GM12878 (cell line): ENCODE data around the gene CBLN3. TPM values are rescaled to one million over a fixed set of nuclear protein-coding genes. Genes with fewer than 3 reads are reported as not detected.

ENCODE experiments used
- CHD4 ChIP-seq: fragments of 200-600 bp; sonication (generic); IDR thresholded peaks from 2 replicates; pipeline ENCODE4 v1.6.1; 2016; ENCODE audit warnings: mild to moderate bottlenecking
- CUX1 ChIP-seq: IDR thresholded peaks from 2 replicates; pipeline ENCODE4 v1.6.1; 2012; ENCODE audit warnings: improper control_type of control experiment, low read depth, low read length; ENCODE audit not compliant: insufficient replicate concordance
- HDAC6 ChIP-seq: fragments of 200-600 bp; sonication (generic); IDR thresholded peaks from one replicate; pipeline ENCODE4 v1.8.0; 2017; ENCODE audit warnings: antibody characterized with exemption; ENCODE audit not compliant: unreplicated experiment
- SIX5 ChIP-seq: IDR thresholded peaks from 2 replicates; pipeline ENCODE4 v1.6.1; 2011; ENCODE audit warnings: mild to moderate bottlenecking, low read depth, low read length, moderate library complexity; ENCODE audit not compliant: severe bottlenecking
- SKIL ChIP-seq: fragments of 450-650 bp; IDR thresholded peaks from 2 replicates; pipeline ENCODE4 v1.6.1; 2017; ENCODE audit warnings: mild to moderate bottlenecking, low read depth, inconsistent platforms; ENCODE audit not compliant: poor library complexity, severe bottlenecking
- TARDBP ChIP-seq: IDR thresholded peaks from 2 replicates; pipeline ENCODE4 v1.6.1; 2016; ENCODE audit warnings: borderline replicate concordance
- polyA plus RNA-seq, 11 experiments: library from polyadenylated mRNA; depleted of rRNA in 4 of 11; unstranded in 6 of 11; stranded (reverse) in 5 of 11; fragments of >200 nt; fragmentation: Nextera tagmentation in 4 of 11; fragmentation: Illumina TruSeq in 1 of 11; extraction: Ambion mirVana in 4 of 11; extraction: Trizol in 1 of 11; gene quantifications; 1 replicate in 1 of 11; 2 replicates in 10 of 11; pipeline versions ENCODE4 v1.2.1 to v1.2.3, GENCODE V29; 2011 to 2016; ENCODE audit warnings: inconsistent platforms in 2 of 11, missing spikeins in 2 of 11, low read depth in 1 of 11
- total RNA-seq, 4 experiments: library from RNA; depleted of rRNA in 3 of 4; stranded (reverse); fragments of >200 nt in 3 of 4; fragmentation: Illumina TruSeq in 1 of 4; extraction: Trizol in 1 of 4; gene quantifications; 2 replicates each; pipeline versions ENCODE4 v1.2.1 to v1.2.3, GENCODE V29; 2013 to 2021

Gene CBLN3
- total and polyA plus RNA-seq, 10 of the 15 experiments (the other 5 are each of a cell fraction or from before 2014, with no cell fraction given) = 0.16 to 4.9 (median 1.3) TPM

- TF ChIP-seq CUX1 = no peak
- no peak for TF ChIP-seq TARDBP
- no peak for TF ChIP-seq SIX5
- TF ChIP-seq HDAC6 = no peak
- no peak for TF ChIP-seq SKIL
- TF ChIP-seq CHD4 = no peak
These were observed 38.6 kb downstream of the CBLN3 start (continued) for GRCh38 chr14:24390701-24391468.
